Heart left ventricle (tissue), 16 donors: ENCODE results near the gene CES4A. TPM values are rescaled to one million over a fixed set of nuclear protein-coding genes. Genes with fewer than 3 reads are reported as not detected.

ENCODE experiments used
- ATAC-seq, 4 donors: fragments of 200-7000 bp; cut with Tn5 transposase; one replicate each; pipeline ENCODE4 v1.9.1; 2020 to 2022; ENCODE audit warnings: moderate library complexity in 4 of 4, mild to moderate bottlenecking in 3 of 4, moderate number of reproducible peaks in 1 of 4
- DNase-seq, 5 donors: peaks; one replicate each; pipeline ENCODE4 v3.0.0-alpha.2; 2020
- H3K27ac ChIP-seq, 12 donors: fragments of 200-600 bp; sonication (generic) in 4 of 12; one replicate each; pipeline versions ENCODE4 v1.5.0 to v1.8.0; 2016 to 2022; ENCODE audit warnings: mild to moderate bottlenecking in 2 of 12
- H3K27me3 ChIP-seq, 9 donors: fragments of 200-600 bp; sonication (generic) in 2 of 9; one replicate each; pipeline versions ENCODE4 v1.5.1 to v1.8.0; 2016 to 2022; ENCODE audit warnings: mild to moderate bottlenecking in 3 of 9
- H3K36me3 ChIP-seq, 9 donors: fragments of 200-600 bp; sonication (generic) in 2 of 9; one replicate each; pipeline versions ENCODE4 v1.5.0 to v1.8.0; 2018 to 2022; ENCODE audit warnings: mild to moderate bottlenecking in 2 of 9
- H3K4me1 ChIP-seq, 12 donors: fragments of 200-600 bp; sonication (generic) in 4 of 12; one replicate each; pipeline versions ENCODE4 v1.5.0 to v1.8.0; 2016 to 2022; ENCODE audit warnings: mild to moderate bottlenecking in 3 of 12
- H3K4me3 ChIP-seq, 12 donors: fragments of 200-600 bp; sonication (generic) in 4 of 12; one replicate each; pipeline versions ENCODE4 v1.5.0 to v1.8.0; 2017 to 2022; ENCODE audit warnings: mild to moderate bottlenecking in 9 of 12, moderate library complexity in 4 of 12
- H3K9me3 ChIP-seq, 12 donors: fragments of 200-600 bp; sonication (generic) in 4 of 12; one replicate each; pipeline versions ENCODE4 v1.5.0 to v1.8.0; 2016 to 2022; ENCODE audit warnings: mild to moderate bottlenecking in 1 of 12
- POLR2A ChIP-seq, 2 donors: fragments of 450-650 bp; IDR thresholded peaks; one replicate each; pipeline ENCODE4 v1.6.1; 2017; ENCODE audit warnings: antibody characterized with exemption in 2 of 2, mild to moderate bottlenecking in 2 of 2, moderate library complexity in 2 of 2
- WGBS, 4 donors: extraction: QIAGEN DNeasy Blood & Tissue Kit in 2 of 4; methylation state at CpG; one replicate each; pipeline versions ENCODE4 v1.1.5 to v1.1.7; 2013 to 2018; 5-methylcytosine and 5-hydroxymethylcytosine counted together
- intact Hi-C, 10 donors: fragments of 100-400 bp; cut with DNase I; formaldehyde crosslinking; loops; one replicate each; pipeline versions ENCODE4 v1.11.1 to v1.14.2; 2022
- long read RNA-seq, 3 donors: library from polyadenylated mRNA; unstranded; transcript quantifications; one replicate each; pipeline ENCODE4 v2.0.0, GENCODE V29; 2020 to 2021
- polyA plus RNA-seq, 2 donors: library from polyadenylated mRNA; stranded (reverse); fragments of 200-250 nt; gene quantifications; one replicate each; pipeline ENCODE4 v1.2.3, GENCODE V29; 2013
- total RNA-seq, 9 donors: library from RNA; depleted of rRNA in 2 of 9; stranded (reverse); fragments of >200 nt in 2 of 9; fragmentation: NEBNext Ultra II Directional in 3 of 9; extraction: Animal tissue kit (Norgen Biotek cat#: 25700) in 3 of 9; gene quantifications; one replicate each; pipeline versions ENCODE4 v1.1.0 to v1.2.4, GENCODE V29; 2016 to 2023
- TF ChIP-seq, protein P1 (sequence below), 12 donors: fragments of 200-600 bp; sonication (generic) in 4 of 12; IDR thresholded peaks; one replicate each; pipeline versions ENCODE4 v1.5.0 to v1.8.0; 2018 to 2022; ENCODE audit warnings: antibody characterized with exemption in 12 of 12, mild to moderate bottlenecking in 5 of 12
- donor health status: ischemic (EF 13 %, LVEDD 7.1; RV severe dilation, severe dysfunction).
- donor health status: healthy with polysubstance abuse.
- donor health status: DM: no; HTN: yes; CAD: no.
- donor health status: DM: no; HTN: no; CAD: no.
- donor health status: ischemic (EF 25% LVEDD 6.9; RV normal size, moderate dysfunction).
- donor health status: ischemic (EF 25% LVEDD 5.7; RV mildly dilated, moderate dysfunction).
- donor health status: healthy.
- donor health status: DM: yes; HTN: yes; CAD: no.
- donor health status: ischemic (EF 35%, LVEDD 5.7; RV mildly dilated, moderate dysfunction).
- donor health status: nonischemic (EF 11% LVEDD 7.7; RV severe dilation, severe dysfunction).
- donor health status: DM: yes; HTN: yes; CAD: no.
- donor health status: PGD.
- donor health status: ischemic (EF 29% LVEDD 5.4; RV normal size, mild dysfunction).
- donor health status: nonischemic (EF 23%, LVEDD 6.1; RV moderate dilation, normal function).

CES4A gene
- total RNA-seq: 10 to 100 TPM in 2 of 9 donors, 1 to 10 TPM in 7; 3.5 to 26.8 (median 7.1) TPM
- polyA plus RNA-seq: 10 to 100 TPM in 1 of 2 donors, 1 to 10 TPM in 1; 8.1 to 16.6 TPM
- long read RNA-seq, donor 1, partial matches to known transcripts: 6 of 13 reads
- long read RNA-seq, donor 1, other reads (novel, unspliced or antisense): 7 of 13 reads
- long read RNA-seq, donor 2, partial matches to known transcripts: 14 of 34 reads
- long read RNA-seq, donor 2, other reads (novel, unspliced or antisense): 17 of 34 reads
- long read RNA-seq, donor 3, partial matches to known transcripts: 14 of 30 reads
- long read RNA-seq, donor 3, other reads (novel, unspliced or antisense): 14 of 30 reads

- no peaks in the 10 kb centered on the region for H3K9me3 ChIP-seq
- H3K27ac ChIP-seq: no peak within 1 kb of the TSS
- intact Hi-C loops: no loop called here
- H3K36me3 ChIP-seq: no peaks in the 10 kb centered on the region
- H3K4me3 ChIP-seq: no peak within 1 kb of the TSS
- no peaks in the 10 kb centered on the region for H3K4me1 ChIP-seq
- TF ChIP-seq POLR2A (IDR thresholded peaks at IDR 0.05): no peak
- TF ChIP-seq, protein P1, sequence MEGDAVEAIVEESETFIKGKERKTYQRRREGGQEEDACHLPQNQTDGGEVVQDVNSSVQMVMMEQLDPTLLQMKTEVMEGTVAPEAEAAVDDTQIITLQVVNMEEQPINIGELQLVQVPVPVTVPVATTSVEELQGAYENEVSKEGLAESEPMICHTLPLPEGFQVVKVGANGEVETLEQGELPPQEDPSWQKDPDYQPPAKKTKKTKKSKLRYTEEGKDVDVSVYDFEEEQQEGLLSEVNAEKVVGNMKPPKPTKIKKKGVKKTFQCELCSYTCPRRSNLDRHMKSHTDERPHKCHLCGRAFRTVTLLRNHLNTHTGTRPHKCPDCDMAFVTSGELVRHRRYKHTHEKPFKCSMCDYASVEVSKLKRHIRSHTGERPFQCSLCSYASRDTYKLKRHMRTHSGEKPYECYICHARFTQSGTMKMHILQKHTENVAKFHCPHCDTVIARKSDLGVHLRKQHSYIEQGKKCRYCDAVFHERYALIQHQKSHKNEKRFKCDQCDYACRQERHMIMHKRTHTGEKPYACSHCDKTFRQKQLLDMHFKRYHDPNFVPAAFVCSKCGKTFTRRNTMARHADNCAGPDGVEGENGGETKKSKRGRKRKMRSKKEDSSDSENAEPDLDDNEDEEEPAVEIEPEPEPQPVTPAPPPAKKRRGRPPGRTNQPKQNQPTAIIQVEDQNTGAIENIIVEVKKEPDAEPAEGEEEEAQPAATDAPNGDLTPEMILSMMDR (IDR thresholded peaks at IDR 0.05): no peak
- ATAC-seq: no peak
- DNase-seq: no peak
- no peaks in the 10 kb centered on the region for H3K27me3 ChIP-seq
- WGBS, 4 donors: 75 to 83% (median 78%) methylated on average over 10 to 11 of the region's 11 CpGs
Observed at GRCh38 chr16:66988197-66988788, at the start of gene CES4A. Gene CES4A (plus strand): TSS chr16:66988589. CDS start chr16:66988773, 184 bp downstream.

DNA sequence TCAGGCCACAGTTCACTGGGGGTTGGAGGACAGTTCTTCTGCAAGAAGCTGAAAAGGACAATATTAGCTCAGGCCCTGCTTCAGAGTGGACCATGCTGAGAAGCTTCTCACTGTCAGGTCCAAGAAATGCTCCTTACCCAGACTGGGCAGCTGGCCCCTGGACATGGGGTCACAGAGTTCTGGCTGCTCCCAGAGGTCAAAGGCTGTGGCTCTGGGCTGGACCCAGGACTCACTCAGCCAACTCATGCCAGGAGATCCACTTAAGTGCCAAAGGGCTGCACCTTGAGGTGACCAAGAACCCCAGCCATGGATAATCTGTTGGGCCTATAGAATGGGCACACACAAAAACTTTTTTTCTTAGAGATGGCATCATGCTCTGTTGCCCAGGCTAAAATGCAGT lies 49.0 kb upstream of the CES4A start:
- H3K4me1 ChIP-seq: peaks cover 0 to 45% (median 26%) of the 10 kb centered on the region in 12 donors
- DNase-seq (peak in 1 of 5 donors; percentile 8), ATAC-seq (no peak)
- H3K27me3 ChIP-seq: no peaks in the 10 kb centered on the region
- peaks cover 0 to 70% (median 69%) of the 10 kb centered on the region in 9 donors for H3K36me3 ChIP-seq
- TF ChIP-seq, protein P1 (IDR thresholded peaks at IDR 0.05): no peak
- TF ChIP-seq POLR2A (IDR thresholded peaks at IDR 0.05): no peak
- no peak overlapping the region for H3K4me3 ChIP-seq
- peak overlapping the region in 1 of 12 donors; percentile 3 for H3K27ac ChIP-seq
- intact Hi-C loops: loop anchor here in 1 of 10 donors (5.0 kb wide), 1 partner anchor 42 kb away; no protein-coding TSS in a partner anchor
- H3K9me3 ChIP-seq: no peaks in the 10 kb centered on the region

DNA sequence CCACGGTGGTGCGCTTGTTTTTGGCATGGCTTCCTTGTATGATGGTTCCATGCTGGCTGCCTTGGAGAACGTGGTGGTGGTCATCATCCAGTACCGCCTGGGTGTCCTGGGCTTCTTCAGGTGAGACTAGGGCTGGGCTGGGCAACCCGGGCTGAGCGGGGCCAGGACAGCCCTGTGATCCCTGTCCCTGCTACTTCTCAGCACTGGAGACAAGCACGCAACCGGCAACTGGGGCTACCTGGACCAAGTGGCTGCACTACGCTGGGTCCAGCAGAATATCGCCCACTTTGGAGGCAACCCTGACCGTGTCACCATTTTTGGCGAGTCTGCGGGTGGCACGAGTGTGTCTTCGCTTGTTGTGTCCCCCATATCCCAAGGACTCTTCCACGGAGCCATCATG lies 48.2 kb upstream of the CES4A start:
- TF ChIP-seq, protein P1 (IDR thresholded peaks at IDR 0.05): no peak
- TF ChIP-seq POLR2A (IDR thresholded peaks at IDR 0.05): no peak
- Histone ChIP-seq H3K9me3 (no peaks in the 10 kb centered on the region), H3K4me1 (peaks cover 0 to 42% (median 24%) of the 10 kb centered on the region in 12 donors), H3K4me3 (no peak overlapping the region), H3K27me3 (no peaks in the 10 kb centered on the region), H3K27ac (no peak overlapping the region), H3K36me3 (peaks cover 0 to 72% (median 69%) of the 10 kb centered on the region in 9 donors)
- ATAC-seq: no peak
- WGBS, 4 donors: 95 to 100% (median 96%) methylated on average over 9 to 16 of the region's 16 CpGs
- DNase-seq: peak in 1 of 5 donors; percentile 9
- intact Hi-C loops: loop anchor here in 1 of 10 donors (10.0 kb wide), 1 partner anchor 45 kb away; no protein-coding TSS in a partner anchor

DNA sequence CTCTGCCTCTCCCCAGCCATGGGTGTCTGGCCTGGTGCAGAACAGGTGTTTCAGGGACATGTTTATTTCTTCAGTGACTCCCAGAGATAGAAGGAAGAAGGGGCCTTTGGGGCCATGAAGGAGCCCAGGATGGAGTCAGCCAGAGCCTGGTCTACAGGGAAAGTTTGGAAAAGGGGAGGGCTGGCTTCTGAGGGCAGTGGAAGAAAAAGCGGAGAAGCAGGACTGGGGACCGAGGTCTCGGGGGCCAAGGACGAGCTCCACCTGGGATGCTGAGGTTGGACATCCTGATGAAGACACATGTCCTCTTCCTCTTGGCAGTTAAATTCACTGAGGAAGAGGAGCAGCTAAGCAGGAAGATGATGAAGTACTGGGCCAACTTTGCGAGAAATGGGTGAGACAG lies 45.4 kb upstream of the CES4A start:
- 62 to 94% (median 88%) methylated on average over 4 to 5 of the region's 5 CpGs for WGBS, 4 donors
- intact Hi-C loops: loop anchor here in 1 of 10 donors (10.0 kb wide), 1 partner anchor 48 kb away; no protein-coding TSS in a partner anchor
- TF ChIP-seq, protein P1 (IDR thresholded peaks at IDR 0.05): no peak
- H3K9me3 ChIP-seq: no peaks in the 10 kb centered on the region
- peaks cover 0 to 66% (median 60%) of the 10 kb centered on the region in 9 donors for H3K36me3 ChIP-seq
- DNase-seq: no peak
- H3K4me1 ChIP-seq: peaks cover 0 to 23% (median 2%) of the 10 kb centered on the region in 12 donors
- H3K4me3 ChIP-seq: no peak overlapping the region
- no peaks in the 10 kb centered on the region for H3K27me3 ChIP-seq
- ATAC-seq: no peak
- H3K27ac ChIP-seq: no peak overlapping the region
